ENCODE data around the gene HSPA8.

DNA sequence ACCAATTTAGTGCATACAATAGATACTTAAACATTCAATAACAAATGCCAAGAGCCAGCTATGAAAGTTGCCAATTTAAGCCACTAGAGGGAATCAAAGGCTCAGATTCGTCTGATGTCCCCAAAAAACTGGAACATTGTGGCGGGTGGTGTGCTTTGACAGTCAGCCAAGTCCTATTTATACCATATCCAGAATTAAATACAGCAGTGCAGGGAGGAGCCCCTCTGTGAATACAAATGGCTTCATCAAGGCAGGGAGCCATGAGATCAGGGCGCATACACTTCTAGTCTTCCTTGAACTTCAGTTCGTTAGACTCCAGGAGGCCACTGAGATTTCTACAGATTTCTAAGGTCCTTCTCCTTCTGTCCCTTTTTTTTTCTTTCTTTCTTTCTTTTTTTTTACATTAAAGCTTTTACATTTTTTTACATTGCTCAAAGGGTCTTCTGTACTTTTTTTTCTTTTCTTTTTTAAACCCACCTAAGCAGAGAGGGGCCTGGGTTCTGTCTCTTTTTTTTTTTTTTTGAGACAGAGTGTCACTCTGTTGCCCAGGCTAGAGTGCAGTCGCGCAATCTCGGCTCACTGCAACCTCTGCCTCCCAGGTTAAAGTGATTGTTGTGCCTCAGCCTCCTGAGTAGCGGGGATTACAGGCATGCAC, 41.5 kb upstream of the HSPA8 start:
- TF ChIP-seq, protein P1, sequence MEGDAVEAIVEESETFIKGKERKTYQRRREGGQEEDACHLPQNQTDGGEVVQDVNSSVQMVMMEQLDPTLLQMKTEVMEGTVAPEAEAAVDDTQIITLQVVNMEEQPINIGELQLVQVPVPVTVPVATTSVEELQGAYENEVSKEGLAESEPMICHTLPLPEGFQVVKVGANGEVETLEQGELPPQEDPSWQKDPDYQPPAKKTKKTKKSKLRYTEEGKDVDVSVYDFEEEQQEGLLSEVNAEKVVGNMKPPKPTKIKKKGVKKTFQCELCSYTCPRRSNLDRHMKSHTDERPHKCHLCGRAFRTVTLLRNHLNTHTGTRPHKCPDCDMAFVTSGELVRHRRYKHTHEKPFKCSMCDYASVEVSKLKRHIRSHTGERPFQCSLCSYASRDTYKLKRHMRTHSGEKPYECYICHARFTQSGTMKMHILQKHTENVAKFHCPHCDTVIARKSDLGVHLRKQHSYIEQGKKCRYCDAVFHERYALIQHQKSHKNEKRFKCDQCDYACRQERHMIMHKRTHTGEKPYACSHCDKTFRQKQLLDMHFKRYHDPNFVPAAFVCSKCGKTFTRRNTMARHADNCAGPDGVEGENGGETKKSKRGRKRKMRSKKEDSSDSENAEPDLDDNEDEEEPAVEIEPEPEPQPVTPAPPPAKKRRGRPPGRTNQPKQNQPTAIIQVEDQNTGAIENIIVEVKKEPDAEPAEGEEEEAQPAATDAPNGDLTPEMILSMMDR (IDR thresholded peaks at IDR 0.05), result peak; percentile 46
- no peak for TF ChIP-seq JAZF1 (CRISPR knock-in tag; IDR thresholded peaks at IDR 0.05)
- TF ChIP-seq, protein P2, sequence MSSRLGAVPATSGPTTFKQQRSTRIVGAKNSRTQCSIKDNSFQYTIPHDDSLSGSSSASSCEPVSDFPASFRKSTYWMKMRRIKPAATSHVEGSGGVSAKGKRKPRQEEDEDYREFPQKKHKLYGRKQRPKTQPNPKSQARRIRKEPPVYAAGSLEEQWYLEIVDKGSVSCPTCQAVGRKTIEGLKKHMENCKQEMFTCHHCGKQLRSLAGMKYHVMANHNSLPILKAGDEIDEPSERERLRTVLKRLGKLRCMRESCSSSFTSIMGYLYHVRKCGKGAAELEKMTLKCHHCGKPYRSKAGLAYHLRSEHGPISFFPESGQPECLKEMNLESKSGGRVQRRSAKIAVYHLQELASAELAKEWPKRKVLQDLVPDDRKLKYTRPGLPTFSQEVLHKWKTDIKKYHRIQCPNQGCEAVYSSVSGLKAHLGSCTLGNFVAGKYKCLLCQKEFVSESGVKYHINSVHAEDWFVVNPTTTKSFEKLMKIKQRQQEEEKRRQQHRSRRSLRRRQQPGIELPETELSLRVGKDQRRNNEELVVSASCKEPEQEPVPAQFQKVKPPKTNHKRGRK (CRISPR knock-in tag; IDR thresholded peaks at IDR 0.05; ENCODE audit: borderline replicate concordance), result no peak
- TF ChIP-seq, protein P3, sequence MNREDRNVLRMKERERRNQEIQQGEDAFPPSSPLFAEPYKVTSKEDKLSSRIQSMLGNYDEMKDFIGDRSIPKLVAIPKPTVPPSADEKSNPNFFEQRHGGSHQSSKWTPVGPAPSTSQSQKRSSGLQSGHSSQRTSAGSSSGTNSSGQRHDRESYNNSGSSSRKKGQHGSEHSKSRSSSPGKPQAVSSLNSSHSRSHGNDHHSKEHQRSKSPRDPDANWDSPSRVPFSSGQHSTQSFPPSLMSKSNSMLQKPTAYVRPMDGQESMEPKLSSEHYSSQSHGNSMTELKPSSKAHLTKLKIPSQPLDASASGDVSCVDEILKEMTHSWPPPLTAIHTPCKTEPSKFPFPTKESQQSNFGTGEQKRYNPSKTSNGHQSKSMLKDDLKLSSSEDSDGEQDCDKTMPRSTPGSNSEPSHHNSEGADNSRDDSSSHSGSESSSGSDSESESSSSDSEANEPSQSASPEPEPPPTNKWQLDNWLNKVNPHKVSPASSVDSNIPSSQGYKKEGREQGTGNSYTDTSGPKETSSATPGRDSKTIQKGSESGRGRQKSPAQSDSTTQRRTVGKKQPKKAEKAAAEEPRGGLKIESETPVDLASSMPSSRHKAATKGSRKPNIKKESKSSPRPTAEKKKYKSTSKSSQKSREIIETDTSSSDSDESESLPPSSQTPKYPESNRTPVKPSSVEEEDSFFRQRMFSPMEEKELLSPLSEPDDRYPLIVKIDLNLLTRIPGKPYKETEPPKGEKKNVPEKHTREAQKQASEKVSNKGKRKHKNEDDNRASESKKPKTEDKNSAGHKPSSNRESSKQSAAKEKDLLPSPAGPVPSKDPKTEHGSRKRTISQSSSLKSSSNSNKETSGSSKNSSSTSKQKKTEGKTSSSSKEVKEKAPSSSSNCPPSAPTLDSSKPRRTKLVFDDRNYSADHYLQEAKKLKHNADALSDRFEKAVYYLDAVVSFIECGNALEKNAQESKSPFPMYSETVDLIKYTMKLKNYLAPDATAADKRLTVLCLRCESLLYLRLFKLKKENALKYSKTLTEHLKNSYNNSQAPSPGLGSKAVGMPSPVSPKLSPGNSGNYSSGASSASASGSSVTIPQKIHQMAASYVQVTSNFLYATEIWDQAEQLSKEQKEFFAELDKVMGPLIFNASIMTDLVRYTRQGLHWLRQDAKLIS (CRISPR knock-in tag; IDR thresholded peaks at IDR 0.05; ENCODE audit: borderline replicate concordance), result no peak
- no peak for TF ChIP-seq NR1H2 (CRISPR knock-in tag; IDR thresholded peaks at IDR 0.05)
- no peak for TF ChIP-seq CBFB (CRISPR knock-in tag; IDR thresholded peaks at IDR 0.05; ENCODE audit: low read depth)

Measured in WTC11 (cell line).